Chondrocyte (in vitro differentiated cells): ENCODE data around the gene KCNQ5. TPM values are rescaled to one million over a fixed set of nuclear protein-coding genes. Genes with fewer than 3 reads are reported as not detected.

ENCODE experiments used
- DNase-seq: peaks from one replicate; pipeline ENCODE4 v3.0.0; 2021; ENCODE audit warnings: mixed read lengths, low spot score
- H3K27ac Mint-ChIP-seq: one replicate; pipeline ENCODE4 v1.8.0; 2021; ENCODE audit warnings: mild to moderate bottlenecking, moderate library complexity, mixed read lengths; ENCODE audit not compliant: unreplicated experiment
- H3K27me3 Mint-ChIP-seq: 2 replicates; pipeline ENCODE4 v1.8.0; 2021; ENCODE audit warnings: low read depth, mixed read lengths
- H3K36me3 Mint-ChIP-seq: 2 replicates; pipeline ENCODE4 v1.8.0; 2021; ENCODE audit warnings: low read depth, mixed read lengths
- H3K4me1 Mint-ChIP-seq: 2 replicates; pipeline ENCODE4 v1.8.0; 2021; ENCODE audit warnings: low read depth, mild to moderate bottlenecking, mixed read lengths
- H3K4me3 Mint-ChIP-seq: one replicate; pipeline ENCODE4 v1.8.0; 2021; ENCODE audit warnings: mild to moderate bottlenecking, moderate library complexity, mixed read lengths; ENCODE audit not compliant: unreplicated experiment
- H3K9me3 Mint-ChIP-seq: 2 replicates; pipeline ENCODE4 v1.8.0; 2021; ENCODE audit warnings: low read depth, mixed read lengths
- total RNA-seq: library from RNA; stranded (reverse); gene quantifications from 3 replicates; pipeline ENCODE4 v1.2.1, GENCODE V29; 2021
- TF ChIP-seq, protein P1 (sequence below): fragments of 200-600 bp; sonication (generic); IDR thresholded peaks from 2 replicates; pipeline ENCODE4 v1.5.0; 2021; ENCODE audit warnings: antibody characterized with exemption, mild to moderate bottlenecking, moderate library complexity

The KCNQ5 gene
- total RNA-seq, 1 donor from 2014 or later: 4.1 TPM

DNA sequence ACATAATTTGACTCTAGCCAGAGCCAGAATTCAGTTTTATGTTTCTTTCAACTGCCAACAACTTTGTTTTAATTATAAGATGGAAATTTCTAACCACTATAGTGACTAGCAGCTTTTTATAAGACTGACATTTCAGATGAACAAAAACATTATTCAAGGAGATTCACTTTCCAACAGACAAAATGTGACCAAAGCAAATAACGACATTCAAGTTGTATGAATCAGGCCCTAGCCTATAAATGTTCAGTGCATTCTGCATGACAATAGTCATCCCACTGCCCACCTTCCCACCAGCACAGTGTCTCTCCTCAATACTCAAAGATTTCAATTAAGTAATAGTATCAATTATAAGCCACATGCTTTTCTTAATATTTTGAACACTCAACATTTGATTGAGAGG is 402.7 kb downstream of the KCNQ5 start:
- Mint-ChIP-seq H3K27me3 (peaks cover 5% of the 10 kb centered on the region), H3K9me3 (no peaks in the 10 kb centered on the region), H3K36me3 (peaks cover 1% of the 10 kb centered on the region), H3K27ac (no peak overlapping the region), H3K4me1 (no peaks in the 10 kb centered on the region), H3K4me3 (no peak overlapping the region)
- TF ChIP-seq, protein P1, sequence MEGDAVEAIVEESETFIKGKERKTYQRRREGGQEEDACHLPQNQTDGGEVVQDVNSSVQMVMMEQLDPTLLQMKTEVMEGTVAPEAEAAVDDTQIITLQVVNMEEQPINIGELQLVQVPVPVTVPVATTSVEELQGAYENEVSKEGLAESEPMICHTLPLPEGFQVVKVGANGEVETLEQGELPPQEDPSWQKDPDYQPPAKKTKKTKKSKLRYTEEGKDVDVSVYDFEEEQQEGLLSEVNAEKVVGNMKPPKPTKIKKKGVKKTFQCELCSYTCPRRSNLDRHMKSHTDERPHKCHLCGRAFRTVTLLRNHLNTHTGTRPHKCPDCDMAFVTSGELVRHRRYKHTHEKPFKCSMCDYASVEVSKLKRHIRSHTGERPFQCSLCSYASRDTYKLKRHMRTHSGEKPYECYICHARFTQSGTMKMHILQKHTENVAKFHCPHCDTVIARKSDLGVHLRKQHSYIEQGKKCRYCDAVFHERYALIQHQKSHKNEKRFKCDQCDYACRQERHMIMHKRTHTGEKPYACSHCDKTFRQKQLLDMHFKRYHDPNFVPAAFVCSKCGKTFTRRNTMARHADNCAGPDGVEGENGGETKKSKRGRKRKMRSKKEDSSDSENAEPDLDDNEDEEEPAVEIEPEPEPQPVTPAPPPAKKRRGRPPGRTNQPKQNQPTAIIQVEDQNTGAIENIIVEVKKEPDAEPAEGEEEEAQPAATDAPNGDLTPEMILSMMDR: no peak
- no peak for DNase-seq

DNA sequence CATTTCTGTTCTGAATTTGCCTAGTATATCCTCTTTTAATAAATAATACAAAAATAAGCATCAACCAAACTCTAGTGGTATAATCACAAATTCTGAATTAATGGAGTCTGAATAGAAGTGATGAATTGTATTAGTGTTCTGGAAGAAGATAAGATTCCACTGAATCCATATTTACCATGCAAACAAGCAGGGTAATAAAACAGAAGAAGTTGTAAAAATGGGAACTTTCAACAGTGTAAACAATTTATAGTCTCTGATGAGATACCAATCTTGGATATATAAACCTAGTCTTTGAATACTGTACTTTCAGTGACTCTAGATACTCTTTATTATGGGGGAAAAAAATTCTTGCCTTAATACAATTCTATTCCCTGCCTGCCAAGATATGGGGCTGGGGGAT is 405.8 kb downstream of the KCNQ5 start:
- H3K4me3 Mint-ChIP-seq: no peak overlapping the region
- peaks cover 9% of the 10 kb centered on the region for H3K4me1 Mint-ChIP-seq

DNA sequence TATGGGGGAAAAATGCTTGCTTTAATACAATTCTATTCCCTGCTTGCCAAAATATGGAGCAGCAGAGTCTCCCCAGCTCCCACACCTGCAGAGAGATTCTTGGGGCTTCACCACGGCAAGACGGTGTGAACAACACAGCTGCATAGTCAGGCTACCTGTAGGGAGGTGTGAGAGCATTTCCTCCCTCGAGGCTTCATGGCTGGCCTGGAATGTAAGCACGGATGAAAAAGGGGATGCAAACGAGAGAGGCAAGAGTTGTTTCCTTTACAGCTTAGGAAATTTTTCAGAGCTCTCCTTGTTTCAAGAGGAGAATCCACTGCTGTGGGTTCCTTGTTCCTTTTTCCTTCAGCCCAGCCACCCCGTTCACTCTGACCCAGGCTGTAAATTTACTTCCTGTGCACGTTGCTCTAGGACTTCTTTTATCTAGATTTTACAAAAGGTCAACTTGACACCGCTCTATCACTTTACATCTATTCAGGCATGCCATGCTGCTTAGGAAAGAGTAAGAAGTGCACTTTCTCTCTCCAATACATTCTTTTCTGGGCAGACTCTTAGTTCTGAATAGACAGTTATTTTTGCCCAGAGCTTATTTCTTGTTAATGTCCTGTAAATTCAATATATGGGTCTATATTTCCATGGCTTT is 406.4 kb downstream of the KCNQ5 start:
- DNase-seq: no peak
- Mint-ChIP-seq H3K27ac (no peak overlapping the region), H3K36me3 (no peaks in the 10 kb centered on the region), H3K27me3 (no peaks in the 10 kb centered on the region), H3K9me3 (no peaks in the 10 kb centered on the region), H3K4me1 (peaks cover 10% of the 10 kb centered on the region), H3K4me3 (no peak overlapping the region)
- TF ChIP-seq, protein P1: no peak

More for the DNA sequence above, 405.8 kb downstream of the KCNQ5 start:
- Mint-ChIP-seq H3K27me3 (peaks cover 2% of the 10 kb centered on the region), H3K36me3 (peaks cover 1% of the 10 kb centered on the region), H3K9me3 (no peaks in the 10 kb centered on the region), H3K27ac (no peak overlapping the region)
- no peak for DNase-seq
- TF ChIP-seq, protein P1: no peak

DNA sequence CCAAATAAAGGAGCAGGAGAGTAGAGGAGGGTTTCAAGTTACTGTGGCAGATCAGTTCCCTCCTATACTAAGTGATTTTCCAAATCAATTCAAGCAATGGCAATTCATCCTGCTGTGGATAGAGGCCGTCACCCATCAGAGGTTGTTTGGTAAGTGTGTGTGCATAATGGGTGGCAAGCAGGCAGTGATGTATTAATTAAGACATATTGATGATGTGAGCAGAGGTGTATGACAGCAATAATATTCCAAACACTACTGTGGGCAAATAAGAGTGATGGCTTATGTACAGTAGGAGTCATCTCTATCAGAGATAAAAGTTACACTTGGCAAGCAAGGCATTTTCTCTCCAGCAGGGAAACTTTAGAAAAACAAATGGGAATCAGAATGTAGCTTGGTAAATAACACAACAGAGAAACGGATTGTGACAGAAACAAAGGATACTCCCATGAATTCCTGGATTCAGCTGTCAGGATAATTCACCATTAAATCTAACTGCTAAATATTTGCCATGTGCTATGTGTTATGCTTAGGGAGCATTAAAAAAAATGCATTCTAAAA is 407.1 kb downstream of the KCNQ5 start:
- Mint-ChIP-seq H3K27me3 (no peaks in the 10 kb centered on the region), H3K36me3 (no peaks in the 10 kb centered on the region), H3K4me1 (peaks cover 10% of the 10 kb centered on the region), H3K27ac (no peak overlapping the region), H3K4me3 (no peak overlapping the region), H3K9me3 (no peaks in the 10 kb centered on the region)
- DNase-seq: no peak
- TF ChIP-seq, protein P1: no peak

DNA sequence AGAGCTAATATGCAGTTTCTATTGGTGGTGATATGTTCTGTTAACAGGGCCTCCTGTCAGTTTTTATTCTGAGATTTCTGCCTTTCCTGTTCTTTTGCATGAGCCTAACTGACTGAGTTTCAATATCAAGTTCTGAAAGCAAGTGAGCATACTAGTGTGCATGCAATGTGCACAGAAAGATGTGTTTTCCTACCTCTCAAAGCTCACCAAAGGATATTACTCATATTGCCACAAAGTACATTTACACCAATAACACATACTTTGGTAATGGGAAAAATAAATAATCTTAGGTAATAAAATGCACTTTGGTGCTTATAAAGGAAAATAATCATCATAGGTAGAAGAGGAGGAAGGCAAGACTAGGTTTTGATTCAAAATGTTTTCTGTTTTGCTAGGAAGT is 408.4 kb downstream of the KCNQ5 start:
- Mint-ChIP-seq H3K4me1 (peaks cover 10% of the 10 kb centered on the region), H3K4me3 (no peak overlapping the region), H3K36me3 (no peaks in the 10 kb centered on the region), H3K27me3 (no peaks in the 10 kb centered on the region), H3K9me3 (no peaks in the 10 kb centered on the region), H3K27ac (no peak overlapping the region)
- TF ChIP-seq, protein P1: no peak
- DNase-seq: no peak
